ENCODE data around the gene ZYX.

ZYX gene

DNA sequence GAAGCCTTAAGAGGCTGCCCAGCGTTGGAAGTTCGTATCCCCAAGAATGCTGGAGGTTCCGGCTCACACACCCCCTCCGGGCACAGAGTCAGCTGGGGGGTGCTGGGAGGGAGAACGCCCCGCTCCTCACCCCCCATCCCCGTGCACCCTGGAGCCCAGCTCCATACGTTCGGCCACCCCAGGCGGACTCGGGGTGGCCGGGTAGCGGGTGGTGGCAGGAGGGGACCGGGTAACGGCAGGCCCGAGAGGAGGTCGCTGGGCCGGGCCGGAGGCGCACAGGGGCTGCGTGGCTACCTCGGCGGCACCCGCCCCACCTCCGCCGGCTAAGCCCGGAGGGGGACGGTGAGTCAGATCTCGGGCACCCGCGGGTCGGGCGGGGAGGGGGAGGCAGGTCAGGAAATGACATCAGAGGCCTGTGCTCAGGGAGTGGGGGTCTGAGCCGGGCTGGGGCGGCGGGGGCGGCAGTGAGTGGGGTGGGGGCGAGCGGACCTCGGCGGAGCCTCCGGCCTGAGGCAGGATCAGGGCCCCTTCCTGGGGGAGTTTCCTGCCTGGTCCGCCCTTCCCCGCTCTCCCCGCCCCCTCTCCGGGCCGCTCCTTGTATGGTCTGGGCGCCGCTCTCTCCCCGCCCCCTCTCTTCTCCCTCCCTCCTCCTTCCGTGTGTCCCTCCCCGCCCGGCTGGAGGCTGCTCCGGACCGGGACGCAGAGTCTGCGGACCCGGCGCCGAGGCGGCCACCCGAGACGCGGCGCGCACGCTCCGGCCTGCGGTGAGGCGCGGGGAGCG is at the start of gene ZYX:
Gene ZYX, plus strand, starts transcription at position 700 of the 781 bp plus-strand sequence. CDS start 227 bp downstream, outside the sequence.
- H3K9me3 ChIP-seq (ENCODE audit: control insufficient read depth in 1 of 2, low read length in 2 of 2) = no peaks in the 10 kb centered on the region
- peak within 1 kb of the TSS; percentile 95 for H3K27ac ChIP-seq (ENCODE audit: low read length)
- H3K27me3 ChIP-seq (ENCODE audit: low read depth, low read length) = no peaks in the 10 kb centered on the region
- H3K4me1 ChIP-seq (ENCODE audit: control insufficient read depth in 1 of 2, insufficient read depth in 2 of 2, low read length in 2 of 2) = peaks cover 30 to 44% of the 10 kb centered on the region in 2 donors
- H3K36me3 ChIP-seq (ENCODE audit: control insufficient read depth in 1 of 2, insufficient read depth in 2 of 2, low read length in 2 of 2) = peaks cover 9 to 12% of the 10 kb centered on the region in 2 donors
- peak within 1 kb of the TSS; percentile 78 to 88 for H3K4me3 ChIP-seq (ENCODE audit: low read depth in 1 of 2, low read length in 2 of 2)

- no peaks in the 10 kb centered on the region for H3K27me3 ChIP-seq (ENCODE audit: low read depth, low read length)
- H3K36me3 ChIP-seq (ENCODE audit: control insufficient read depth in 1 of 2, insufficient read depth in 2 of 2, low read length in 2 of 2) = no peaks in the 10 kb centered on the region
- H3K4me3 ChIP-seq (ENCODE audit: low read depth in 1 of 2, low read length in 2 of 2) = no peak overlapping the region
- no peak overlapping the region for H3K27ac ChIP-seq (ENCODE audit: low read length)
- H3K4me1 ChIP-seq (ENCODE audit: control insufficient read depth in 1 of 2, insufficient read depth in 2 of 2, low read length in 2 of 2) = peaks cover 0 to 10% of the 10 kb centered on the region in 2 donors
- no peaks in the 10 kb centered on the region for H3K9me3 ChIP-seq (ENCODE audit: control insufficient read depth in 1 of 2, low read length in 2 of 2)
These were observed 46.9 kb upstream of the ZYX start for GRCh38 chr7:143334244-143334643.

- H3K36me3 ChIP-seq (ENCODE audit: control insufficient read depth in 1 of 2, insufficient read depth in 2 of 2, low read length in 2 of 2) = no peaks in the 10 kb centered on the region
These were observed 43.9 kb upstream of the ZYX start for GRCh38 chr7:143337216-143337615.

GRCh38 chr7:143341842-143342241 is 39.3 kb upstream of the ZYX start:
- no peaks in the 10 kb centered on the region for H3K36me3 ChIP-seq (ENCODE audit: control insufficient read depth in 1 of 2, insufficient read depth in 2 of 2, low read length in 2 of 2)
- no peak overlapping the region for H3K4me3 ChIP-seq (ENCODE audit: low read depth in 1 of 2, low read length in 2 of 2)
- no peak overlapping the region for H3K27ac ChIP-seq (ENCODE audit: low read length)
- H3K9me3 ChIP-seq (ENCODE audit: control insufficient read depth in 1 of 2, low read length in 2 of 2) = no peaks in the 10 kb centered on the region
- peaks cover 0 to 5% of the 10 kb centered on the region in 2 donors for H3K4me1 ChIP-seq (ENCODE audit: control insufficient read depth in 1 of 2, insufficient read depth in 2 of 2, low read length in 2 of 2)
- no peaks in the 10 kb centered on the region for H3K27me3 ChIP-seq (ENCODE audit: low read depth, low read length)

More at GRCh38 chr7:143337216-143337615, 43.9 kb upstream of the ZYX start:
- no peaks in the 10 kb centered on the region for H3K9me3 ChIP-seq (ENCODE audit: control insufficient read depth in 1 of 2, low read length in 2 of 2)
- H3K27ac ChIP-seq (ENCODE audit: low read length) = no peak overlapping the region
- H3K4me3 ChIP-seq (ENCODE audit: low read depth in 1 of 2, low read length in 2 of 2) = no peak overlapping the region
- H3K4me1 ChIP-seq (ENCODE audit: control insufficient read depth in 1 of 2, insufficient read depth in 2 of 2, low read length in 2 of 2) = no peaks in the 10 kb centered on the region
- H3K27me3 ChIP-seq (ENCODE audit: low read depth, low read length) = no peaks in the 10 kb centered on the region

- Histone ChIP-seq H3K9me3 (ENCODE audit: control insufficient read depth in 1 of 2, low read length in 2 of 2) (no peaks in the 10 kb centered on the region), H3K27ac (ENCODE audit: low read length) (no peak overlapping the region), H3K4me3 (ENCODE audit: low read depth in 1 of 2, low read length in 2 of 2) (no peak overlapping the region), H3K27me3 (ENCODE audit: low read depth, low read length) (no peaks in the 10 kb centered on the region), H3K36me3 (ENCODE audit: control insufficient read depth in 1 of 2, insufficient read depth in 2 of 2, low read length in 2 of 2) (no peaks in the 10 kb centered on the region), H3K4me1 (ENCODE audit: control insufficient read depth in 1 of 2, insufficient read depth in 2 of 2, low read length in 2 of 2) (peaks cover 0 to 5% of the 10 kb centered on the region in 2 donors)
These were observed 37.5 kb upstream of the ZYX start for GRCh38 chr7:143343596-143343995.

DNA sequence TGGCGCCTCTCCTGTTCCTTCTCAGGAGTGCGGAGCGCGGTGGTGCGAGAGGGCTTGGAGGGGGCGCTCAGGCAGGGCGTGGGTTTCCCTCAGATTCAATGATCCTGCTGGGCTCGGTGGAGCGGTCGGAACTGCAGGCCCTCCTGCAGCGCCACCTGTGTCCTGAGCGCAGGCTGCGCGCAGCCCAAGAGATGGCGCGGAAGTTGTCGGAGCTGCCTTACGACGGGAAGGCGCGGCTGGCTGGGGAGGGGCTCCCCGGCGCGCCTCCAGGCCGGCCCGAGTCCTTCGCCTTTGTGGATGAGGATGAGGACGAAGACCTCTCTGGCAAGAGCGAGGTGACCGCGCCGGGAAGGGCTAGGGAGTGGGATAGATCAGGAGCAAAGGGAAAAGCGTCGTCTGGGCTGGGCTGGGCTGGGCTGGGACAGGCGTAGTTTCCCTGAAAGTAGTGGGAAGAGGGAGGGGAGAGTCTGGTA is 35.7 kb upstream of the ZYX start:
- H3K27ac ChIP-seq (ENCODE audit: low read length) = no peak overlapping the region
- peaks cover 0 to 5% of the 10 kb centered on the region in 2 donors for H3K4me1 ChIP-seq (ENCODE audit: control insufficient read depth in 1 of 2, insufficient read depth in 2 of 2, low read length in 2 of 2)
- no peaks in the 10 kb centered on the region for H3K36me3 ChIP-seq (ENCODE audit: control insufficient read depth in 1 of 2, insufficient read depth in 2 of 2, low read length in 2 of 2)
- no peaks in the 10 kb centered on the region for H3K27me3 ChIP-seq (ENCODE audit: low read depth, low read length)
- peak overlapping the region in 1 of 2 donors; percentile 45 for H3K4me3 ChIP-seq (ENCODE audit: low read depth in 1 of 2, low read length in 2 of 2)
- H3K9me3 ChIP-seq (ENCODE audit: control insufficient read depth in 1 of 2, low read length in 2 of 2) = no peaks in the 10 kb centered on the region

GRCh38 chr7:143346018-143346417 is 35.1 kb upstream of the ZYX start:
- no peaks in the 10 kb centered on the region for H3K36me3 ChIP-seq (ENCODE audit: control insufficient read depth in 1 of 2, insufficient read depth in 2 of 2, low read length in 2 of 2)
- H3K9me3 ChIP-seq (ENCODE audit: control insufficient read depth in 1 of 2, low read length in 2 of 2) = no peaks in the 10 kb centered on the region
- no peak overlapping the region for H3K27ac ChIP-seq (ENCODE audit: low read length)
- H3K4me3 ChIP-seq (ENCODE audit: low read depth in 1 of 2, low read length in 2 of 2) = no peak overlapping the region
- H3K4me1 ChIP-seq (ENCODE audit: control insufficient read depth in 1 of 2, insufficient read depth in 2 of 2, low read length in 2 of 2) = peaks cover 0 to 5% of the 10 kb centered on the region in 2 donors
- no peaks in the 10 kb centered on the region for H3K27me3 ChIP-seq (ENCODE audit: low read depth, low read length)

GRCh38 chr7:143347950-143348349 is 33.2 kb upstream of the ZYX start:
- Histone ChIP-seq H3K4me3 (ENCODE audit: low read depth in 1 of 2, low read length in 2 of 2) (no peak overlapping the region), H3K27me3 (ENCODE audit: low read depth, low read length) (no peaks in the 10 kb centered on the region), H3K9me3 (ENCODE audit: control insufficient read depth in 1 of 2, low read length in 2 of 2) (no peaks in the 10 kb centered on the region), H3K27ac (ENCODE audit: low read length) (no peak overlapping the region), H3K4me1 (ENCODE audit: control insufficient read depth in 1 of 2, insufficient read depth in 2 of 2, low read length in 2 of 2) (peaks cover 0 to 5% of the 10 kb centered on the region in 2 donors), H3K36me3 (ENCODE audit: control insufficient read depth in 1 of 2, insufficient read depth in 2 of 2, low read length in 2 of 2) (no peaks in the 10 kb centered on the region)

DNA sequence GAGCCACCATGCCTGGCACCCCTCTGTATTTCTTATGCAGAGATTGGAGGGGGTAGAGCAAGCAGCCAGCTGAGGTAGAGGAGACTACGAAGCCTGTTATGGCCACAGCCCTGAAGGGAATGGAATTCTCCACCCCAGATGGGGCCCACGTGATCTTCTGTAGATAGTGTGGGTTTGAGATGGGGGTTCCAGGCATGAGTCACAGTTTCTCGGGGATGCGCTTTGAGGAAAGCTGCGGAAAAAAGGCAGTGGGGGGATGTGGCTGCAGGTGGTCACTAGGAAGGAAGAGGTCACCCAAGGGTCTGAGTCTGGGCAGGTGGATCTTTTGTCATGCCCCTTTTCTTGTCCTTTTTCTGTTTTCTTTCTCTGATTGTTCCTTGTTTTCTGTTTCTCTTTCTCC is 30.1 kb upstream of the ZYX start:
- H3K27me3 ChIP-seq (ENCODE audit: low read depth, low read length) = no peaks in the 10 kb centered on the region
- H3K4me3 ChIP-seq (ENCODE audit: low read depth in 1 of 2, low read length in 2 of 2) = no peak overlapping the region
- no peaks in the 10 kb centered on the region for H3K9me3 ChIP-seq (ENCODE audit: control insufficient read depth in 1 of 2, low read length in 2 of 2)
- no peak overlapping the region for H3K27ac ChIP-seq (ENCODE audit: low read length)
- no peaks in the 10 kb centered on the region for H3K4me1 ChIP-seq (ENCODE audit: control insufficient read depth in 1 of 2, insufficient read depth in 2 of 2, low read length in 2 of 2)
- H3K36me3 ChIP-seq (ENCODE audit: control insufficient read depth in 1 of 2, insufficient read depth in 2 of 2, low read length in 2 of 2) = no peaks in the 10 kb centered on the region

DNA sequence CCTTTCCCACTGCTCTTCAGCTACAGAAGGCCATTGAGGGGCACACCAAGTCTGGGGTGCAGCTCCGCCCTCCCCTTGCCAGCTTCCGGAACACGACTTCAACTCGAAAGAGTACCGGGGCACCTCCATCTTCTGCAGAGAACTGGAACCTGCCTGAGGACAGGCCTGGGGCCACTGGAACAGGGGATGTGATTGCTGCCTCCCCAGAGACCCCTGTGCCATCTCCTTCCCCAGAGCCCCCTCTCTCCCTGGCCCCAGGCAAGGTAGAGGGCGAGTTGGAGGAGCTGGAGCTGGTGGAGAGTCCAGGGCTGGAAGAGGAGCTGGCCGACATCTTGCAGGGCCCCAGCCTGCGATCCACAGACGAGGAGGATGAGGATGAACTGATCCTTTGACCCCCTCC is 29.6 kb upstream of the ZYX start:
- H3K27me3 ChIP-seq (ENCODE audit: low read depth, low read length) = no peaks in the 10 kb centered on the region
- H3K36me3 ChIP-seq (ENCODE audit: control insufficient read depth in 1 of 2, insufficient read depth in 2 of 2, low read length in 2 of 2) = no peaks in the 10 kb centered on the region

GRCh38 chr7:143352531-143353002 is 28.6 kb upstream of the ZYX start:
- Histone ChIP-seq H3K27me3 (ENCODE audit: low read depth, low read length) (no peaks in the 10 kb centered on the region), H3K36me3 (ENCODE audit: control insufficient read depth in 1 of 2, insufficient read depth in 2 of 2, low read length in 2 of 2) (no peaks in the 10 kb centered on the region), H3K9me3 (ENCODE audit: control insufficient read depth in 1 of 2, low read length in 2 of 2) (no peaks in the 10 kb centered on the region), H3K27ac (ENCODE audit: low read length) (no peak overlapping the region), H3K4me3 (ENCODE audit: low read depth in 1 of 2, low read length in 2 of 2) (no peak overlapping the region), H3K4me1 (ENCODE audit: control insufficient read depth in 1 of 2, insufficient read depth in 2 of 2, low read length in 2 of 2) (no peaks in the 10 kb centered on the region)

More for the DNA sequence above, 29.6 kb upstream of the ZYX start:
- Histone ChIP-seq H3K4me3 (ENCODE audit: low read depth in 1 of 2, low read length in 2 of 2) (no peak overlapping the region), H3K4me1 (ENCODE audit: control insufficient read depth in 1 of 2, insufficient read depth in 2 of 2, low read length in 2 of 2) (no peaks in the 10 kb centered on the region), H3K9me3 (ENCODE audit: control insufficient read depth in 1 of 2, low read length in 2 of 2) (no peaks in the 10 kb centered on the region), H3K27ac (ENCODE audit: low read length) (no peak overlapping the region)

Measured in muscle layer of duodenum (tissue), 2 donors.